Neutrophil (primary cell): ENCODE results near the gene MINDY1.

Experiments
- H3K27ac ChIP-seq: fragments of 200-600 bp; sonication (generic); 2 replicates; pipeline ENCODE4 v1.5.1; 2016; ENCODE audit warnings: mild to moderate bottlenecking, moderate library complexity
- H3K27me3 ChIP-seq: fragments of 200-600 bp; sonication (generic); 2 replicates; pipeline ENCODE4 v1.6.0; 2016; ENCODE audit warnings: mild to moderate bottlenecking
- H3K36me3 ChIP-seq: fragments of 200-600 bp; sonication (generic); 2 replicates; pipeline ENCODE4 v1.5.1; 2017
- H3K4me1 ChIP-seq, 2 experiments: fragments of 200-600 bp in 1 of 2; sonication (generic) in 1 of 2; 1 replicate in 1 of 2; 2 replicates in 1 of 2; pipeline versions ENCODE4 v1.5.1 to v1.6.1; 2013 to 2016; ENCODE audit warnings: low read depth in 1 of 2, low read length in 1 of 2, mild to moderate bottlenecking in 1 of 2, moderate library complexity in 1 of 2; ENCODE audit not compliant: control insufficient read depth in 1 of 2, insufficient read depth in 1 of 2
- H3K4me3 ChIP-seq, 2 experiments: fragments of 200-600 bp in 1 of 2; sonication (generic) in 1 of 2; 1 replicate in 1 of 2; 2 replicates in 1 of 2; pipeline ENCODE4 v1.5.1; 2013 to 2016; ENCODE audit warnings: low read depth in 1 of 2, low read length in 1 of 2, mild to moderate bottlenecking in 1 of 2, moderate library complexity in 1 of 2
- H3K9me3 ChIP-seq: fragments of 200-600 bp; sonication (generic); 2 replicates; pipeline ENCODE4 v1.5.1; 2016
- CTCF ChIP-seq: fragments of 200-600 bp; sonication (generic); IDR thresholded peaks from 2 replicates; pipeline ENCODE4 v1.5.1; 2016; ENCODE audit warnings: antibody characterized with exemption

The MINDY1 gene

GRCh38 chr1:151043163-151043562 lies 36.5 kb upstream of the MINDY1 start:
- TF ChIP-seq CTCF = no peak
- no peak overlapping the region for H3K4me3 ChIP-seq
- no peaks in the 10 kb centered on the region for H3K36me3 ChIP-seq
- no peak overlapping the region for H3K27ac ChIP-seq
- no peaks in the 10 kb centered on the region for H3K9me3 ChIP-seq
- H3K27me3 ChIP-seq = peaks cover 26% of the 10 kb centered on the region
- H3K4me1 ChIP-seq = peaks cover 14% of the 10 kb centered on the region in 2 experiments

GRCh38 chr1:151039521-151039920 lies 32.8 kb upstream of the MINDY1 start:
- Histone ChIP-seq H3K27ac (no peak overlapping the region), H3K4me1 (no peaks in the 10 kb centered on the region), H3K4me3 (no peak overlapping the region), H3K27me3 (no peaks in the 10 kb centered on the region), H3K9me3 (no peaks in the 10 kb centered on the region), H3K36me3 (peaks cover 8% of the 10 kb centered on the region)
- no peak for TF ChIP-seq CTCF

GRCh38 chr1:151037032-151037431 lies 30.3 kb upstream of the MINDY1 start:
- H3K27me3 ChIP-seq = no peaks in the 10 kb centered on the region
- no peak overlapping the region for H3K4me3 ChIP-seq
- no peak overlapping the region for H3K27ac ChIP-seq
- no peaks in the 10 kb centered on the region for H3K4me1 ChIP-seq
- H3K9me3 ChIP-seq = no peaks in the 10 kb centered on the region
- H3K36me3 ChIP-seq = peaks cover 23% of the 10 kb centered on the region
- TF ChIP-seq CTCF = no peak

- Histone ChIP-seq H3K27ac (no peak within 1 kb of the TSS), H3K4me1 (no peaks in the 10 kb centered on the region), H3K4me3 (no peak within 1 kb of the TSS), H3K27me3 (no peaks in the 10 kb centered on the region), H3K9me3 (no peaks in the 10 kb centered on the region), H3K36me3 (peaks cover 29% of the 10 kb centered on the region)
- no peak for TF ChIP-seq CTCF
Measured at GRCh38 chr1:151036356-151036755, 29.7 kb upstream of the MINDY1 start, which contains the start of gene BNIPL. Gene BNIPL, plus strand, starts transcription at chr1:151036586. Its CDS starts 140 bp downstream, at chr1:151036726.

- H3K9me3 ChIP-seq = no peaks in the 10 kb centered on the region
- no peaks in the 10 kb centered on the region for H3K27me3 ChIP-seq
- TF ChIP-seq CTCF = no peak
- H3K27ac ChIP-seq = no peak overlapping the region
- no peak overlapping the region for H3K4me3 ChIP-seq
- H3K36me3 ChIP-seq = peaks cover 39% of the 10 kb centered on the region
- H3K4me1 ChIP-seq = no peaks in the 10 kb centered on the region
Measured at GRCh38 chr1:151035167-151035566, 28.5 kb upstream of the MINDY1 start.

GRCh38 chr1:151032164-151032563 lies 25.5 kb upstream of the MINDY1 start:
- Histone ChIP-seq H3K4me3 (no peak overlapping the region), H3K4me1 (no peaks in the 10 kb centered on the region), H3K27me3 (no peaks in the 10 kb centered on the region), H3K36me3 (peaks cover 66% of the 10 kb centered on the region), H3K9me3 (no peaks in the 10 kb centered on the region), H3K27ac (no peak overlapping the region)
- TF ChIP-seq CTCF = no peak
